PFSK-1 (cell line): ENCODE data around the gene ENDOV.

ENCODE experiments used
- FOXP2 ChIP-seq: optimal IDR thresholded peaks from 2 replicates; pipeline ENCODE3; 2011; ENCODE audit warnings: borderline replicate concordance, control low read depth, inconsistent platforms; ENCODE audit not compliant: insufficient read depth; ENCODE audit errors: extremely low read length, extremely low read depth
- POLR2AphosphoS5 ChIP-seq: IDR thresholded peaks from 2 replicates; pipeline ENCODE4 v1.6.1; 2012; ENCODE audit warnings: low read depth, mild to moderate bottlenecking, control low read depth, low read length, moderate library complexity
- SIN3A ChIP-seq: IDR thresholded peaks from 2 replicates; pipeline ENCODE4 v1.6.1; 2012; ENCODE audit warnings: mild to moderate bottlenecking, low read length, moderate library complexity, borderline replicate concordance; ENCODE audit not compliant: insufficient read depth
- TAF1 ChIP-seq: IDR thresholded peaks from 2 replicates; pipeline ENCODE4 v1.6.1; 2012; ENCODE audit warnings: low read length, control low read depth, borderline replicate concordance; ENCODE audit not compliant: insufficient read depth
- TF ChIP-seq, protein P1 (sequence below), 2 experiments: IDR thresholded peaks; 2 replicates each; pipeline versions ENCODE4 v1.6.1 to v1.8.0; 2011 to 2012; ENCODE audit warnings: low read depth in 2 of 2, low read length in 2 of 2, control low read depth in 1 of 2, inconsistent platforms in 1 of 2, mild to moderate bottlenecking in 1 of 2, moderate library complexity in 1 of 2; ENCODE audit not compliant: insufficient read depth in 1 of 2

ENDOV gene

DNA sequence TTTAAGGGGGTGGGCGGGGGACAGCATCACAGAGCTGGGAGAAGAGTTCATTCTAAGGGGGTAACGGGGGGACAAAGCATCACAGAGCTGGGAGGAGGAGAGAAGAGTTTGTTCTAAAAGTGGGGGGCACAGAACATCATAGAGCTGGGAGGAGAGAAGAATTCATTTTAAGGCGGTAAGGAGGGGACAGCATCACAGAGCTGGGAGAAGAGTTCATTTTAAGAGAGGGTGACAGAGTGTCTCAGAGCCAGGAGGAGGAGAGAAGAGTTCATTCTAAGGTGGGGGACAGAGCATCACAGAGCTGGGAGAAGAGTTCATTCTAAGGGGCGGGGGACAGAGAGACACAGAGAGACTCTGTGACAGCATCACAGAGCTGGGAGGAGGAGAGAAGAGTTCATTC lies 27.8 kb downstream of the ENDOV start:
- TF ChIP-seq TAF1 (no peak), FOXP2 (no peak), POLR2AphosphoS5 (no peak), SIN3A (no peak)
- TF ChIP-seq, protein P1, sequence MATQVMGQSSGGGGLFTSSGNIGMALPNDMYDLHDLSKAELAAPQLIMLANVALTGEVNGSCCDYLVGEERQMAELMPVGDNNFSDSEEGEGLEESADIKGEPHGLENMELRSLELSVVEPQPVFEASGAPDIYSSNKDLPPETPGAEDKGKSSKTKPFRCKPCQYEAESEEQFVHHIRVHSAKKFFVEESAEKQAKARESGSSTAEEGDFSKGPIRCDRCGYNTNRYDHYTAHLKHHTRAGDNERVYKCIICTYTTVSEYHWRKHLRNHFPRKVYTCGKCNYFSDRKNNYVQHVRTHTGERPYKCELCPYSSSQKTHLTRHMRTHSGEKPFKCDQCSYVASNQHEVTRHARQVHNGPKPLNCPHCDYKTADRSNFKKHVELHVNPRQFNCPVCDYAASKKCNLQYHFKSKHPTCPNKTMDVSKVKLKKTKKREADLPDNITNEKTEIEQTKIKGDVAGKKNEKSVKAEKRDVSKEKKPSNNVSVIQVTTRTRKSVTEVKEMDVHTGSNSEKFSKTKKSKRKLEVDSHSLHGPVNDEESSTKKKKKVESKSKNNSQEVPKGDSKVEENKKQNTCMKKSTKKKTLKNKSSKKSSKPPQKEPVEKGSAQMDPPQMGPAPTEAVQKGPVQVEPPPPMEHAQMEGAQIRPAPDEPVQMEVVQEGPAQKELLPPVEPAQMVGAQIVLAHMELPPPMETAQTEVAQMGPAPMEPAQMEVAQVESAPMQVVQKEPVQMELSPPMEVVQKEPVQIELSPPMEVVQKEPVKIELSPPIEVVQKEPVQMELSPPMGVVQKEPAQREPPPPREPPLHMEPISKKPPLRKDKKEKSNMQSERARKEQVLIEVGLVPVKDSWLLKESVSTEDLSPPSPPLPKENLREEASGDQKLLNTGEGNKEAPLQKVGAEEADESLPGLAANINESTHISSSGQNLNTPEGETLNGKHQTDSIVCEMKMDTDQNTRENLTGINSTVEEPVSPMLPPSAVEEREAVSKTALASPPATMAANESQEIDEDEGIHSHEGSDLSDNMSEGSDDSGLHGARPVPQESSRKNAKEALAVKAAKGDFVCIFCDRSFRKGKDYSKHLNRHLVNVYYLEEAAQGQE (IDR thresholded peaks at IDR 0.05; ENCODE audit: insufficient read depth in 1 of 2, low read depth in 2 of 2, low read length in 2 of 2): no peak

DNA sequence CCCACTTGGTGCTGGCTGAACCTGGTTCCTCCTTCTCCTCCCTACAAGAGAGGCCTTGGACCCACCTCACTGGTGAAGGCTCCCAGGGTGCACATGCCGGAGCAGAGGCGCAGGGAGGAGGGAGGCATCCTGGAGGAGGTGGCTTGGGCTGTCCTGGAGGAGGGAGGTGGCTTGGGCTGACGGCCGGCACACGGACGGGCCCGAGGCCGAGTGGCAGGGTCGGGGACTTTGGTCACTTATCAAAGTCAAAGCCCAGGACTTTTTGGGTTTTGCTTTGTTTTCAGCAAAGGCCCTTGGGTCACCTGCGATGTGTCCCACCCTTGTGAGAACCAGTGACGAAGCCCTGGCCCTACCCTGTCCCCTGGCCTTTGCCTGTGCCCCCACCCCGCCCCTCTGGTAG lies 28.5 kb downstream of the ENDOV start:
- TF ChIP-seq TAF1: no peak
- TF ChIP-seq, protein P1 (IDR thresholded peaks at IDR 0.05; ENCODE audit: insufficient read depth in 1 of 2, low read depth in 2 of 2, low read length in 2 of 2): no peak
- TF ChIP-seq FOXP2: no peak
- TF ChIP-seq SIN3A: no peak
- TF ChIP-seq POLR2AphosphoS5: no peak

DNA sequence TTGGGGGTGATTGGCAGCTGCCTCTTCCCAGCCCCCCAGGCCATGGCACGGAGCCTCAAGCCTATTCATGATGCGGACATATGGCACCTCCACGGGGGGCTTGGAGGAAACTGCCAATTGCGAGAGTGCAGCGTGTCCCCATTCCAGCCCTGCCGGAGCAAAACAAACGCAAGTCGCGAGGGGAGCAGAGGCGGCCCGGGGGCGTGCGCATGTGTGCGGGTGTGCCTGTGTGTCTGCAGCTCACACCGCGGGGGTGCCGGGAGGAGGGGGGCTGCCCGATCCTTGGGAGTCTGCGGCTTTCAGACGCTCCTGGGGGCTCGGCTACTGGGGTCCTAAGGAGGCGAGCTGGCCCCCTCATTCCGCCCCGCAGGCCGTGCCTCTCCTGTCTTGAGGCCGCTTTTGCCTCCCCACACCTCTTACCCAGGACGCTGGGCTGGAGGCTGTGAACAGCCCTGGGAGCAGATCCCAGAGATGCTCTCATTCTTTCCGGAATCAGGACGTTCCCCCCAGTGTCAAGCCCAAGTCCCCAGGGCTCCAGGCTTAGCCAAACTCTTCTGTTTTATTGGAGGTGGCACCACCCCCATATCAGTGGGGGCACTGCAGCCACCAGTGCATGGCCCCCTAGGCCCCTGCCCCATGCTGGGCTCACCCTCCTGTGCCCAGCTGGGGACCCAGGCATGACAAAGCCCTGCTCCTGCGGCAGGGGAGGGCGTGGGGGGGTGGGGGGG lies 29.1 kb downstream of the ENDOV start:
- TF ChIP-seq POLR2AphosphoS5 (no peak), FOXP2 (no peak), TAF1 (no peak), SIN3A (no peak)
- TF ChIP-seq, protein P1 (IDR thresholded peaks at IDR 0.05; ENCODE audit: insufficient read depth in 1 of 2, low read depth in 2 of 2, low read length in 2 of 2): no peak

DNA sequence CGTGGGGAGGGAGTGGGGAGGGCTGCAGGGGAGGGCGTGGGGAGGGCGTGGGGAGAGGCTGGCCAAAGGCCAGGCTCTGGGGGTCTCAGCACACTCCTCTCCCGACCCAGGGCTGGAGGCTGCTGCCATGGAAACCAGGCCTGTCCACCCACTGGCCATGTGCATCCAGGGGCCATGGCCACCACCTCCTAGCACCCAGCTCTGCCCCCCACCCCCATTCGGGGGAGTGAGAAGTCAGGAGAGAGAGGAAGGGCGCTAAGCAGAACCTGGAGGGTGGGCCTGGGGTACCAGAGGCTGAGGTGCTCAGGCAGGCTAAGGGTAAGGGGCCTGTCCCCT lies 29.6 kb downstream of the ENDOV start:
- TF ChIP-seq POLR2AphosphoS5: no peak
- TF ChIP-seq, protein P1 (IDR thresholded peaks at IDR 0.05; ENCODE audit: insufficient read depth in 1 of 2, low read depth in 2 of 2, low read length in 2 of 2): no peak
- TF ChIP-seq SIN3A: no peak
- TF ChIP-seq FOXP2: no peak
- TF ChIP-seq TAF1: no peak

DNA sequence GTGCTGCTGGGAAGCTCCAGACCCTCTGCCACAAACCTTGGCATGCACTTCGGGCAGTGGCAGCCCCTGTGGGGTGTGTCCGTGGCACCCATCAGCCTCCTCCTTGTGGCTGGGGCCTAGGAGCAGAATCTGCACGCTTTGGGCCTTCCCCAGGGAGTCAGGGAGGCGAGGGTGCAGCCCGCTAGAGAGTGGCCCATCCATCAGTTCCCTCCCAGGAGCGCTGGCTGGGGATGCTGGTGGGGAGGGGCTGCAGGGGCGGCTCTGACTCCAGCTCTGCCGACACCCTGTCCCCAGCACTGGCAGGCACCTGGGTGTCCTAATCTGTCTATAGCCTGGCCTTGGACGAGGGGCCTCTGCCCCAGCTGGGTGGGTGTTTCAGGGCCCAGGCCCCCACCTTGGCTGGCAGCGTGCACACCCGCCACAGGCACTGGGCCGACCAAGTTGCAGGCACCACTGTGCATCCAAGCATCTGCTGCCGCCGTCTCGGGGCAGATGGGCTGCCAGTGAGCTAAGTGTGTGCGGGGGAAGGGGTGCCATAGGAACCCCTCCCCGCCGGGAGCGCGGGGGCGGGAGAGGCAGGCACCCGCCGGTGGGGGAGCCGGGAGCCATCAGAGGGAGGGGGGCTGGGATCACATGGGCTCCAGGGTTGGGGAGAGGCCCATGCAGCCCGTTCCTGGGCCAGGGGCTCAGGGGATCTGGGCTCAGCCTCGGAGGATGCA lies 30.2 kb downstream of the ENDOV start:
- TF ChIP-seq POLR2AphosphoS5 (no peak), FOXP2 (no peak)
